ENCODE results near the gene NUP58.

NUP58 gene

GRCh38 chr13:25286969-25287961, 14.2 kb upstream of the NUP58 start, which contains the start of gene MTMR6:
Gene MTMR6 (minus strand): TSS chr13:25287488. CDS start chr13:25287247, 241 bp downstream.
- peak within 1 kb of the TSS; percentile 68 to 94 for H3K4me3 ChIP-seq (replicated peaks in 1 of 2; ENCODE audit: low read depth in 2 of 2, low read length in 2 of 2)
- TF ChIP-seq, protein P1, sequence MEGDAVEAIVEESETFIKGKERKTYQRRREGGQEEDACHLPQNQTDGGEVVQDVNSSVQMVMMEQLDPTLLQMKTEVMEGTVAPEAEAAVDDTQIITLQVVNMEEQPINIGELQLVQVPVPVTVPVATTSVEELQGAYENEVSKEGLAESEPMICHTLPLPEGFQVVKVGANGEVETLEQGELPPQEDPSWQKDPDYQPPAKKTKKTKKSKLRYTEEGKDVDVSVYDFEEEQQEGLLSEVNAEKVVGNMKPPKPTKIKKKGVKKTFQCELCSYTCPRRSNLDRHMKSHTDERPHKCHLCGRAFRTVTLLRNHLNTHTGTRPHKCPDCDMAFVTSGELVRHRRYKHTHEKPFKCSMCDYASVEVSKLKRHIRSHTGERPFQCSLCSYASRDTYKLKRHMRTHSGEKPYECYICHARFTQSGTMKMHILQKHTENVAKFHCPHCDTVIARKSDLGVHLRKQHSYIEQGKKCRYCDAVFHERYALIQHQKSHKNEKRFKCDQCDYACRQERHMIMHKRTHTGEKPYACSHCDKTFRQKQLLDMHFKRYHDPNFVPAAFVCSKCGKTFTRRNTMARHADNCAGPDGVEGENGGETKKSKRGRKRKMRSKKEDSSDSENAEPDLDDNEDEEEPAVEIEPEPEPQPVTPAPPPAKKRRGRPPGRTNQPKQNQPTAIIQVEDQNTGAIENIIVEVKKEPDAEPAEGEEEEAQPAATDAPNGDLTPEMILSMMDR (IDR thresholded peaks at IDR 0.05; ENCODE audit: low read depth, low read length): peak; percentile 99

DNA sequence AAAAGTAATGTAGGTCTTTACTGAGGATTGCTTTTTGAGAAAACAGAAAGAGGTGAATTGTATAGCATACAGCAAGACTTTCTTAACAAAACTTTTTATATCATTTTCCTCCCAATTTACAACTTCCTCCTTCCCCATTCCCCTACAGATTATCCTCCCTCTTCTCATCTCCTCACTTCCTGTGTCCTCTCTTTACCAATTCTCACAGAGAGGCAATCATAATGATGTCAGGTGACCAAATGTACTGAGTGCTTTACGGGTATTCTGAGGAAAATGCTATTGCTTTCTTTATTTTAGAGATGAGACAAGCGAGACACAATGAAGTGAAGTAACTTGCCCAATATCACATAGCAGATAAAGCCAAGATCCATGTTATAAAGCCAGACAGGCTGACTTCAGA, 12.5 kb upstream of the NUP58 start:
- TF ChIP-seq, protein P1 (IDR thresholded peaks at IDR 0.05; ENCODE audit: low read depth, low read length): no peak
- H3K4me3 ChIP-seq (replicated peaks in 1 of 2; ENCODE audit: low read depth in 2 of 2, low read length in 2 of 2): no peak overlapping the region
- no peak for DNase-seq (ENCODE audit: low read depth in 2 of 2)

More at GRCh38 chr13:25286969-25287961, 14.2 kb upstream of the NUP58 start, which contains the start of gene MTMR6:
- peak; percentile 90 to 93 for DNase-seq (ENCODE audit: low read depth in 2 of 2)

DNA sequence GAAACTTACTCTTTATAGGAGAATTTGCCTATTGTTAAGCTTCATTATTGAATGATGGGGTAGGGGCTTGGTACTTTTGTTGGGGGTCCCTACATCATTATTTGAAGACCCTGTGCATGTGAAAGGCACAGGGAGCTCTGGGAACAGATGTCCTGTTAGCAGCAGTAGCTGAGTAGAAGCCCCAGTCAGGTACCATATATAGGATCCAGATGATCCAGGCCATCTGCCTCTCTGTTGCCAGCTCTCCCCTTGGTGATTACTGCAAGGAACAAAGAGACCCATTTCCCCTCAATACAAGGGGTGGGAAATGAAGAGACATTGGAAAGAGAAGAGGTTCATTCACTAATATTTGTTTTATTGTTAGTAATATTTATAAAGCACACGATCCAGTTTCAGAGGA, 9.7 kb upstream of the NUP58 start:
- DNase-seq (ENCODE audit: low read depth in 2 of 2): no peak
- H3K4me3 ChIP-seq (replicated peaks in 1 of 2; ENCODE audit: low read depth in 2 of 2, low read length in 2 of 2): no peak overlapping the region
- TF ChIP-seq, protein P1 (IDR thresholded peaks at IDR 0.05; ENCODE audit: low read depth, low read length): no peak

- DNase-seq (ENCODE audit: low read depth in 2 of 2): peak in 1 of 2 donors; percentile 17
- TF ChIP-seq, protein P1 (IDR thresholded peaks at IDR 0.05; ENCODE audit: low read depth, low read length): no peak
- no peak overlapping the region for H3K4me3 ChIP-seq (replicated peaks in 1 of 2; ENCODE audit: low read depth in 2 of 2, low read length in 2 of 2)
Observed at GRCh38 chr13:25292301-25292700, 9.1 kb upstream of the NUP58 start.

- H3K4me3 ChIP-seq (replicated peaks in 1 of 2; ENCODE audit: low read depth in 2 of 2, low read length in 2 of 2): no peak overlapping the region
- TF ChIP-seq, protein P1 (IDR thresholded peaks at IDR 0.05; ENCODE audit: low read depth, low read length): no peak
- peak in 1 of 2 donors; percentile 31 for DNase-seq (ENCODE audit: low read depth in 2 of 2)
Observed at GRCh38 chr13:25295228-25295627, 6.2 kb upstream of the NUP58 start.

DNA sequence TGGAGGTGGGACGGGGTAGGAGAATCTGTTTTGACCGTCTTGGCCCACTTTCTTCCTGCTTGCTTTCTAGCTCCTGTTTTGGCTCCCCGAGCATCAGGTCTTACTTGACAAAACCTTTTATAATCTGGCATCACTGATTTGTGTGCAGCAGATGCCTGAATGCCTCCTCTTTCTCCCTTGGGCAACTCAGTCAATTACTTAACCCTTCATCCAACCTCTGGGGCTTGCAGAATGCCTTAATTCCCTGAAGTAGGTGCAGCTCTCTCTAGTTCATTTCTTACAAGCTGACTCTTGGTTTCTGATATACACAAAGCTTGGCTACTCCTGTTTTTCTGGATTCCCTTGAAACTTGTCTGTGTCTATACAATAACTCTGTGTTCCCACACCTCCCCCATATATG, 5.7 kb upstream of the NUP58 start:
- TF ChIP-seq, protein P1 (IDR thresholded peaks at IDR 0.05; ENCODE audit: low read depth, low read length): no peak
- no peak overlapping the region for H3K4me3 ChIP-seq (replicated peaks in 1 of 2; ENCODE audit: low read depth in 2 of 2, low read length in 2 of 2)
- DNase-seq (ENCODE audit: low read depth in 2 of 2): no peak
